Liver (tissue), 3 donors: Measurements from ENCODE around the gene MRAS.

Experiments used
- ATF3 ChIP-seq: IDR thresholded peaks from 2 replicates; pipeline ENCODE4 v1.6.1; 2016; ENCODE audit warnings: antibody characterized with exemption
- EGR1 ChIP-seq, 2 donors: IDR thresholded peaks; 2 replicates each; pipeline ENCODE4 v1.6.1; 2016 to 2018; ENCODE audit warnings: antibody characterized with exemption in 2 of 2, low read depth in 2 of 2
- RAD21 ChIP-seq, 2 donors: IDR thresholded peaks; 2 replicates each; pipeline ENCODE4 v1.6.1; 2016; ENCODE audit warnings: antibody characterized with exemption in 2 of 2, mild to moderate bottlenecking in 2 of 2
- REST ChIP-seq: IDR thresholded peaks from 2 replicates; pipeline ENCODE4 v1.6.1; 2016; ENCODE audit warnings: antibody characterized with exemption, mild to moderate bottlenecking
- RXRA ChIP-seq, 2 donors: IDR thresholded peaks; 2 replicates each; pipeline ENCODE4 v1.6.1; 2017 to 2018; ENCODE audit warnings: antibody characterized with exemption in 2 of 2, mild to moderate bottlenecking in 1 of 2
- TAF1 ChIP-seq: conservative IDR thresholded peaks from 2 replicates; pipeline ENCODE4 v1.6.1; 2016; ENCODE audit warnings: antibody characterized with exemption, mild to moderate bottlenecking
- YY1 ChIP-seq: IDR thresholded peaks from 2 replicates; pipeline ENCODE4 v1.6.1; 2016; ENCODE audit warnings: antibody characterized with exemption, mild to moderate bottlenecking
- TF ChIP-seq, protein P1 (sequence below): fragments of 150-350 bp; IDR thresholded peaks from 2 replicates; pipeline ENCODE4 v1.5.1; 2017; ENCODE audit warnings: improper control_type of control experiment, low read depth, low read length; ENCODE audit not compliant: missing input control
- donor health status: healthy.
- donor health status: healthy.

GRCh38 chr3:138362538-138362937 lies 14.2 kb downstream of the MRAS start:
- no peak for TF ChIP-seq EGR1 (IDR thresholded peaks at IDR 0.05; ENCODE audit: low read depth in 2 of 2)
- TF ChIP-seq, protein P1, sequence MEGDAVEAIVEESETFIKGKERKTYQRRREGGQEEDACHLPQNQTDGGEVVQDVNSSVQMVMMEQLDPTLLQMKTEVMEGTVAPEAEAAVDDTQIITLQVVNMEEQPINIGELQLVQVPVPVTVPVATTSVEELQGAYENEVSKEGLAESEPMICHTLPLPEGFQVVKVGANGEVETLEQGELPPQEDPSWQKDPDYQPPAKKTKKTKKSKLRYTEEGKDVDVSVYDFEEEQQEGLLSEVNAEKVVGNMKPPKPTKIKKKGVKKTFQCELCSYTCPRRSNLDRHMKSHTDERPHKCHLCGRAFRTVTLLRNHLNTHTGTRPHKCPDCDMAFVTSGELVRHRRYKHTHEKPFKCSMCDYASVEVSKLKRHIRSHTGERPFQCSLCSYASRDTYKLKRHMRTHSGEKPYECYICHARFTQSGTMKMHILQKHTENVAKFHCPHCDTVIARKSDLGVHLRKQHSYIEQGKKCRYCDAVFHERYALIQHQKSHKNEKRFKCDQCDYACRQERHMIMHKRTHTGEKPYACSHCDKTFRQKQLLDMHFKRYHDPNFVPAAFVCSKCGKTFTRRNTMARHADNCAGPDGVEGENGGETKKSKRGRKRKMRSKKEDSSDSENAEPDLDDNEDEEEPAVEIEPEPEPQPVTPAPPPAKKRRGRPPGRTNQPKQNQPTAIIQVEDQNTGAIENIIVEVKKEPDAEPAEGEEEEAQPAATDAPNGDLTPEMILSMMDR = no peak
- no peak for TF ChIP-seq ATF3
- TF ChIP-seq YY1 = no peak
- no peak for TF ChIP-seq REST
- TF ChIP-seq RAD21 (IDR thresholded peaks at IDR 0.05) = no peak
- TF ChIP-seq TAF1 = no peak
- no peak for TF ChIP-seq RXRA (IDR thresholded peaks at IDR 0.05)
